CD4-positive, alpha-beta T cell treated with Interleukin-12 subunit alpha and Interleukin-12 subunit beta, for 1 hour (primary cell): ENCODE measurements around the gene NINJ1.

Source experiments
- DNase-seq: peaks from one replicate; pipeline ENCODE4 v3.0.0-alpha.2; 2020

The NINJ1 gene

GRCh38 chr9:93132287-93132927 is 1.6 kb downstream of the NINJ1 start:
- DNase-seq, result no peak

GRCh38 chr9:93131599-93132286 is 2.3 kb downstream of the NINJ1 start:
- DNase-seq, result no peak

- DNase-seq, result no peak
Observed at GRCh38 chr9:93130861-93131481, 3.1 kb downstream of the NINJ1 start.

GRCh38 chr9:93129691-93130500 is 4.2 kb downstream of the NINJ1 start:
- DNase-seq, result no peak

- no peak for DNase-seq
Observed at GRCh38 chr9:93129286-93129685, 4.8 kb downstream of the NINJ1 start.

- no peak for DNase-seq
Observed at GRCh38 chr9:93128715-93129224, 5.3 kb downstream of the NINJ1 start.

GRCh38 chr9:93128011-93128714 is 5.9 kb downstream of the NINJ1 start:
- no peak for DNase-seq

GRCh38 chr9:93127395-93127911 is 6.6 kb downstream of the NINJ1 start:
- no peak for DNase-seq

GRCh38 chr9:93126825-93127368 is 7.2 kb downstream of the NINJ1 start:
- no peak for DNase-seq

- DNase-seq, result peak; percentile 38
Observed at GRCh38 chr9:93126151-93126781, 7.8 kb downstream of the NINJ1 start.

GRCh38 chr9:93125331-93125894 is 8.6 kb downstream of the NINJ1 start:
- DNase-seq, result no peak

GRCh38 chr9:93124793-93125192 is 9.3 kb downstream of the NINJ1 start:
- no peak for DNase-seq

GRCh38 chr9:93123561-93124283 is 10.3 kb downstream of the NINJ1 start:
- no peak for DNase-seq

- DNase-seq, result no peak
Observed at GRCh38 chr9:93122721-93123221, 11.3 kb downstream of the NINJ1 start.

- DNase-seq, result no peak
Observed at GRCh38 chr9:93121316-93122241, 12.5 kb downstream of the NINJ1 start.

- DNase-seq, result no peak
Observed at GRCh38 chr9:93120846-93121315, 13.2 kb downstream of the NINJ1 start.

- peak; percentile 56 for DNase-seq
Observed at GRCh38 chr9:93119953-93120845, 13.9 kb downstream of the NINJ1 start.

GRCh38 chr9:93119703-93119952 is 14.4 kb downstream of the NINJ1 start:
- no peak for DNase-seq
